Cardiac muscle cell (in vitro differentiated cells and primary cell): ENCODE results near the gene BPIFB6. TPM values are rescaled to one million over a fixed set of nuclear protein-coding genes. Genes with fewer than 3 reads are reported as not detected.

Experiments
- DNase-seq, 2 donors: peaks; one replicate each; pipeline versions ENCODE4 v3.0.0 to v3.0.0-alpha.2; 2010 to 2017; ENCODE audit warnings: low read depth in 1 of 2, low spot score in 1 of 2
- H3K27ac ChIP-seq: fragments of 200-600 bp; sonication (generic); 2 replicates; pipeline ENCODE4 v1.5.1; 2016
- H3K27me3 ChIP-seq: fragments of 200-600 bp; sonication (generic); 2 replicates; pipeline ENCODE4 v1.6.0; 2016; ENCODE audit warnings: control low read depth
- H3K36me3 ChIP-seq: fragments of 200-600 bp; sonication (generic); 2 replicates; pipeline ENCODE4 v1.5.1; 2016; ENCODE audit warnings: control low read depth
- H3K4me1 ChIP-seq: fragments of 200-600 bp; sonication (generic); 2 replicates; pipeline ENCODE4 v1.8.1; 2017; ENCODE audit warnings: low read depth, mild to moderate bottlenecking, mixed run types
- H3K4me3 ChIP-seq: fragments of 200-600 bp; sonication (generic); 2 replicates; pipeline ENCODE4 v1.5.1; 2016; ENCODE audit warnings: mild to moderate bottlenecking
- H3K9me3 ChIP-seq: fragments of 200-600 bp; sonication (generic); 2 replicates; pipeline ENCODE4 v1.5.1; 2017; ENCODE audit warnings: low read depth, mild to moderate bottlenecking, control low read depth
- polyA plus RNA-seq: library from polyadenylated mRNA; unstranded; fragments of >200 nt; fragmentation: Nextera tagmentation; extraction: Ambion mirVana; gene quantifications from 2 replicates; pipeline ENCODE4 v1.2.1, GENCODE V29; 2016
- total RNA-seq: library from RNA; depleted of rRNA; stranded (reverse); fragments of >200 nt; gene quantifications from 2 replicates; pipeline ENCODE4 v1.2.3, GENCODE V29; 2016
- TF ChIP-seq, protein P1 (sequence below): IDR thresholded peaks from 2 replicates; pipeline ENCODE4 v1.5.1; 2012; ENCODE audit warnings: low read depth, mild to moderate bottlenecking, low read length

Gene BPIFB6
- total and polyA plus RNA-seq, 2 experiments from 2014 or later: not detected

DNA sequence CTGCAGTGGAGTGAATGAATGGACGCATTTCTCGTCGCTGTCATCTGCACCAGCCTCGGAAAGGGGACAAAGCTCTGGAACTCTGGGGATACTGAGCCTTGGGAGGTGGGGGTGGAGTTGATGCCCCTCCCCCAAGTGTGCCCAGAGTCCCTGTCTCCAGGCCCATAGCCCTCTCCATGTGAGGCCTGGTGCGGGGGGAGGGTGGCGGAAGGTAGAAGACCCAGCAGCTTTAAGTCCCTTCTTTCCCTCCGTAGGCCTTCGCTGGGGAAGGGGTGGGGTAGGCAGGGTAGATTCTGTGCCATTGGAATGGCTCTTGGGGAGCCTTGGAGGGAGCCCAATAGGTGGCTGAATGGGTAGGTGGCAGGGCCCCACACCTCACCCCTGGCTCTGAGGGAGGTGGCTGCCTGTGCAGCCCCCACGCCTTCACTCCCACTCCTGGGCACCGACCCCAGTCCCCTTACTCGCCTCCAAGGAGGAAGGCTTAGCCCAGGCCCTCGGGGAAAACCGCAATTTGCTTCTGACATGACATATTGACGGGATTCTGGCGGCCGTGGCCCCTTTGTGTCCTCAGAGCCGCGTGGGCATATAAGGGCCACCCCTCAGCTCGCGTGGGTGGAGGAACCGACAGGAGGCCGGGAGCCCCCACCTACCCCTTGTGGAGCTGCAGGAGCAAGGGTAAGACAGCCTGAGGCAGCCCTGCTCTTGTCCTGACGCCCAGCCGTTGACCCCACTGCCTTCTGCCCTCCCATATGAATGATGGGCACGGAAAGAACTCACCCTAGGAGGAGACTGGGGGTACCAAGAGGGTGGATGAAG lies 22.1 kb downstream of the BPIFB6 start, which contains the start of gene BPIFB3:
TSS of gene BPIFB3 (plus strand) at position 613 of the 816 bp plus-strand sequence. CDS start 1,533 bp downstream, outside the sequence.
- Histone ChIP-seq H3K27me3 (no peaks in the 10 kb centered on the region), H3K27ac (no peak within 1 kb of the TSS), H3K4me1 (no peaks in the 10 kb centered on the region), H3K36me3 (no peaks in the 10 kb centered on the region), H3K4me3 (no peak within 1 kb of the TSS), H3K9me3 (no peaks in the 10 kb centered on the region)
- TF ChIP-seq, protein P1, sequence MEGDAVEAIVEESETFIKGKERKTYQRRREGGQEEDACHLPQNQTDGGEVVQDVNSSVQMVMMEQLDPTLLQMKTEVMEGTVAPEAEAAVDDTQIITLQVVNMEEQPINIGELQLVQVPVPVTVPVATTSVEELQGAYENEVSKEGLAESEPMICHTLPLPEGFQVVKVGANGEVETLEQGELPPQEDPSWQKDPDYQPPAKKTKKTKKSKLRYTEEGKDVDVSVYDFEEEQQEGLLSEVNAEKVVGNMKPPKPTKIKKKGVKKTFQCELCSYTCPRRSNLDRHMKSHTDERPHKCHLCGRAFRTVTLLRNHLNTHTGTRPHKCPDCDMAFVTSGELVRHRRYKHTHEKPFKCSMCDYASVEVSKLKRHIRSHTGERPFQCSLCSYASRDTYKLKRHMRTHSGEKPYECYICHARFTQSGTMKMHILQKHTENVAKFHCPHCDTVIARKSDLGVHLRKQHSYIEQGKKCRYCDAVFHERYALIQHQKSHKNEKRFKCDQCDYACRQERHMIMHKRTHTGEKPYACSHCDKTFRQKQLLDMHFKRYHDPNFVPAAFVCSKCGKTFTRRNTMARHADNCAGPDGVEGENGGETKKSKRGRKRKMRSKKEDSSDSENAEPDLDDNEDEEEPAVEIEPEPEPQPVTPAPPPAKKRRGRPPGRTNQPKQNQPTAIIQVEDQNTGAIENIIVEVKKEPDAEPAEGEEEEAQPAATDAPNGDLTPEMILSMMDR: no peak
- DNase-seq: no peak

DNA sequence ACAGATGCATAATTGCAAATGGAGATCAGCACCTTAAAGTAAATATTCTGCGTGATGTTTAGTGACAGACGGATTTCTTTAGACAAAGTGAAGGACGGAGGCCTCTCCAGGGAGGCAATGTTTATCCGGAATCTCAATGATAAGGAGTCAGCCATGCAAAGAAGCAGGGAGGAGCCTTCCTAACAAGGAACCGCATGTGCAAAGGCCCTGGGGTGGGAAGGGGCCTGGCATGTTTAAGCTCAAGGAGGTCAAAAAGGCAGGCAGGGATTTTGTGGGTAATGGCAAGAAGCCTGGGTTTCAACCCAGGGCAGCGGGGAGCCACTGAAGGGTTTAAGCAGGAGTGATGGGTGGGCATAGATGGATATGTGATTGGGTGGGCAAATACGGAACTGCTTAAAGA lies 22.9 kb downstream of the BPIFB6 start:
- H3K4me1 ChIP-seq: no peaks in the 10 kb centered on the region
- DNase-seq: no peak
- no peaks in the 10 kb centered on the region for H3K36me3 ChIP-seq
- no peak overlapping the region for H3K4me3 ChIP-seq
- TF ChIP-seq, protein P1: no peak
- H3K27me3 ChIP-seq: no peaks in the 10 kb centered on the region
- no peaks in the 10 kb centered on the region for H3K9me3 ChIP-seq
- H3K27ac ChIP-seq: no peak overlapping the region

DNA sequence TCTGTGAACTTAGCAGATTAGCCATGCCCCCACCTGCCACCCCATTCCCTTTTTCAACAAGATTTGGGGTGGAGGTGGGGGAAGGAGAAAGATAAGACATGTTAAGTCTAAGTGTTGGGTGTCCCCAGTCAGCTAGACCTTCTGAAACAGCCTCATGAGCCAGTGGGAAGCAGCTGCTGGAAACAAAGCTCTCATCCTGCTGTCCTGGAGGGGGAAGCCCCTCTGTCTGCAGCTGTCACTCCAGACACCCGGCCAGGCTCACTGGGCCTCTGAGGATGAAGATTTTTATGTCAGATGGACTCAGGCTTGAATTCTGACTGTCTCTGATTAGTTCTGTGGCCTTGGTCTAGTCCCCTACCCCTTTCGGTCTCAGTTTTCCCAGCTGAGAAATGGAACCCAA lies 23.3 kb downstream of the BPIFB6 start:
- no peaks in the 10 kb centered on the region for H3K4me1 ChIP-seq
- DNase-seq: no peak
- no peaks in the 10 kb centered on the region for H3K36me3 ChIP-seq
- no peaks in the 10 kb centered on the region for H3K27me3 ChIP-seq
- H3K27ac ChIP-seq: no peak overlapping the region
- H3K4me3 ChIP-seq: no peak overlapping the region
- TF ChIP-seq, protein P1: no peak
- H3K9me3 ChIP-seq: no peaks in the 10 kb centered on the region

DNA sequence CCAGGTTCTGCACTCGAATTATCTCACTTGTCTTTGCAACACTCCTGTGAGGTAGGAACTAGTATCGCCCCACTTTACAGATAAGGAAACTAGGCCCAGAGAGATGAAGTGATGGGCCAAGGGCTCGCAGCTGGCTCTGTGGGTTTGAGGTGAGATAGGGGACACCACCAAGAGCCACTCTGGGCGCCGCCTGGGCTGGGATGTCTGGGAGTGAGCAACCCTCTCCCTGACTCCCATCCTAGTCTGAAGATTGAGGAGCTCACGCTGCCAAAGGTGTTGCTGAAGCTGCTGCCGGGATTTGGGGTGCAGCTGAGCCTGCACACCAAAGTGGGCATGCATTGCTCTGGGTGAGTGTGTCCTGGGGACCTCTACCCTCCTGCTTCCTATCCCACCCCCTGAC lies 27.7 kb downstream of the BPIFB6 start:
- Histone ChIP-seq H3K4me3 (no peak overlapping the region), H3K36me3 (no peaks in the 10 kb centered on the region), H3K4me1 (no peaks in the 10 kb centered on the region), H3K27ac (no peak overlapping the region), H3K9me3 (no peaks in the 10 kb centered on the region), H3K27me3 (no peaks in the 10 kb centered on the region)
- DNase-seq: no peak
- TF ChIP-seq, protein P1: no peak

DNA sequence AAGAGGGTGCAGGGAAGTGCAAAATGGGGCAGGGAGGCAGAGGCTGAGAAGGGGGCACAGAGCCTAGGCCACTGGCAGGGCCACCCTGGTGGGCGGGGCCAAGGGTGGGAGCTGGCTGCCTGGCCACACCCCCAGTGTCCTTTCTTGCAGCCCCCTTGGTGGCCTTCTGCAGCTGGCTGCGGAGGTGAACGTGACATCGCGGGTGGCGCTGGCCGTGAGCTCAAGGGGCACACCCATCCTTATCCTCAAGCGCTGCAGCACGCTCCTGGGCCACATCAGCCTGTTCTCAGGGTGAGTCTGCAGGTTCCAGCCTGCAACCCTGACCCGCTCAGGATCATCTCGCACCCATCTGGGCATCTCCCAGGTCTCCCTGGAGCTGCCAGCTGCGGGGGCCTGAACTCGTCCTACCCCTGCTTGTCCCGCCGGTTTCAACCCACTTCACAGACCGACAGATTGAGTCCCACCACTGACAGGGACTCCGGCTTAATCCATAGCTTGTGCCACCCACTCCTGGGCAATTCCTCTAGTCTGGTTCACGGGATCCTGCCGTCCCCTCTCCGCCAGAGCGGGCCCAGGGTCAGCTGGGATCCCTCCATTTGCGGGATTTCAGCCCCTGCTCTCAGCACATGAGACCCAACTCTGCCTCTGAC lies 28.4 kb downstream of the BPIFB6 start:
- Histone ChIP-seq H3K27ac (no peak overlapping the region), H3K36me3 (no peaks in the 10 kb centered on the region), H3K9me3 (no peaks in the 10 kb centered on the region), H3K4me3 (no peak overlapping the region), H3K4me1 (no peaks in the 10 kb centered on the region), H3K27me3 (no peaks in the 10 kb centered on the region)
- TF ChIP-seq, protein P1: no peak
- no peak for DNase-seq
